Activated T-cell treated with anti-CD3 and anti-CD28 coated beads, Interleukin-2, amount 50 U/mL, for 72 hours (primary cell): Measurements from ENCODE around the gene P2RY14. TPM values are rescaled to one million over a fixed set of nuclear protein-coding genes. Genes with fewer than 3 reads are reported as not detected.
A peak's percentile ranks its signal among the peaks of the same experiment; 100 is the strongest.

ENCODE experiments used
- ATAC-seq, 2 donors: fragments of 150-1000 bp; cut with Tn5 transposase; replicated peaks in 1 of 2; 2 replicates each; pipeline ENCODE4 v1.10.0; 2021; ENCODE audit warnings: moderate library complexity in 2 of 2, mild to moderate bottlenecking in 1 of 2
- DNase-seq, 2 donors: peaks; one replicate each; pipeline ENCODE4 v3.0.0; 2021 to 2022; ENCODE audit warnings: mixed read lengths in 1 of 2
- H3K27ac Mint-ChIP-seq: one replicate; pipeline ENCODE4 v1.8.0; 2022; ENCODE audit warnings: mild to moderate bottlenecking, moderate library complexity, mixed read lengths
- H3K27me3 Mint-ChIP-seq: one replicate; pipeline ENCODE4 v1.8.0; 2022; ENCODE audit warnings: low read depth, mixed read lengths
- H3K36me3 Mint-ChIP-seq, 2 donors: one replicate each; pipeline ENCODE4 v1.8.0; 2022; ENCODE audit warnings: mixed read lengths in 2 of 2, mild to moderate bottlenecking in 1 of 2; ENCODE audit not compliant: insufficient read depth in 2 of 2
- H3K4me1 Mint-ChIP-seq: one replicate; pipeline ENCODE4 v1.8.0; 2022; ENCODE audit warnings: low read depth, mixed read lengths
- H3K4me3 Mint-ChIP-seq, 2 donors: one replicate each; pipeline ENCODE4 v1.8.0; 2022; ENCODE audit warnings: mild to moderate bottlenecking in 2 of 2, mixed read lengths in 2 of 2, moderate library complexity in 2 of 2
- H3K9me3 Mint-ChIP-seq, 2 donors: one replicate each; pipeline ENCODE4 v1.8.0; 2022; ENCODE audit warnings: mixed read lengths in 2 of 2
- total RNA-seq, 2 donors: library from RNA; stranded (reverse); gene quantifications; one replicate each; pipeline ENCODE4 v1.2.3, GENCODE V29; 2022

P2RY14 gene
- total RNA-seq, 2 donors from 2014 or later = 0.34 to 0.51 TPM

DNA sequence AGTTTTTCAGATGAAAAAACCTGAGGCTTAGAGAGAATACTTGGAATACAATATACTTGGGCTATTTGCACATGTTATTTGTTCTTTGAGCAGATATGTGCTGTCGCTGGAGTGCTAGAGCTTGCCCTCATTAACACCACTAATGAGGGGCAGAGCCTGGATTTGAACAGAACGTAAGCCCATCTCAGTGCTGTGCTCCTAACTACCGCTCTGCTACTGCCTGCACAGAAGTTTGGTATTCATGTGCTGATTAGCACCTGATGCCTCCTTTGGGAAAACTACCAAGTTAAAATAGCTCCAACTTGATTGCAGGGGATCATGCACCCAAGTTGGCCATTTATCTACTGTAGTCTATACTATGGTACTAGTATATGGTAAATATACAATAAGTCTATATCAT is 34.6 kb upstream of the P2RY14 start:
- no peak for DNase-seq
- Mint-ChIP-seq H3K27ac (no peak overlapping the region), H3K4me1 (peaks cover 42% of the 10 kb centered on the region), H3K9me3 (no peaks in the 10 kb centered on the region), H3K27me3 (peaks cover 6% of the 10 kb centered on the region), H3K36me3 (no peaks in the 10 kb centered on the region), H3K4me3 (no peak overlapping the region)
- ATAC-seq = no peak

DNA sequence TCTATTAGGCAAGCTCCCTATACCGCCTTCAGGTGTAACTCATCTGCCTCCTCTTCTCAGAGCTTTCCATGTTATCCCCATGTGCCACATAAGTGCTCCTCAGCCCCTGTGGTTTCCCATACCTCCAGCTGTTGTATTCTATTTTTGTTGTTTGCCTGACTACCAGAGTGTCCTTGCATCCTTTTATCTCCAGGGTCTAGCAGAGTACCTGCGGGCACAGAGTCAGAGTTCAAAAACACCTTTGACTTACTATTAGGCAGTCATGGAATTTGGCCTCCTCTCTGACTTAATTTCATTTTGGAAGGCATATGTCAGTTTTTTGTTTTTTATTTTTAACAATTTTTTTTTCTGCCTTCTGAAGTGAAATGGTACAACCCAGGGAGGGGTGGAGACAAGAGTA is 31.2 kb upstream of the P2RY14 start:
- H3K4me1 Mint-ChIP-seq = peaks cover 49% of the 10 kb centered on the region
- H3K9me3 Mint-ChIP-seq = no peaks in the 10 kb centered on the region
- no peaks in the 10 kb centered on the region for H3K27me3 Mint-ChIP-seq
- H3K36me3 Mint-ChIP-seq = no peaks in the 10 kb centered on the region
- H3K27ac Mint-ChIP-seq = peak overlapping the region; percentile 85
- H3K4me3 Mint-ChIP-seq = no peak overlapping the region
- no peak for DNase-seq
- no peak for ATAC-seq

DNA sequence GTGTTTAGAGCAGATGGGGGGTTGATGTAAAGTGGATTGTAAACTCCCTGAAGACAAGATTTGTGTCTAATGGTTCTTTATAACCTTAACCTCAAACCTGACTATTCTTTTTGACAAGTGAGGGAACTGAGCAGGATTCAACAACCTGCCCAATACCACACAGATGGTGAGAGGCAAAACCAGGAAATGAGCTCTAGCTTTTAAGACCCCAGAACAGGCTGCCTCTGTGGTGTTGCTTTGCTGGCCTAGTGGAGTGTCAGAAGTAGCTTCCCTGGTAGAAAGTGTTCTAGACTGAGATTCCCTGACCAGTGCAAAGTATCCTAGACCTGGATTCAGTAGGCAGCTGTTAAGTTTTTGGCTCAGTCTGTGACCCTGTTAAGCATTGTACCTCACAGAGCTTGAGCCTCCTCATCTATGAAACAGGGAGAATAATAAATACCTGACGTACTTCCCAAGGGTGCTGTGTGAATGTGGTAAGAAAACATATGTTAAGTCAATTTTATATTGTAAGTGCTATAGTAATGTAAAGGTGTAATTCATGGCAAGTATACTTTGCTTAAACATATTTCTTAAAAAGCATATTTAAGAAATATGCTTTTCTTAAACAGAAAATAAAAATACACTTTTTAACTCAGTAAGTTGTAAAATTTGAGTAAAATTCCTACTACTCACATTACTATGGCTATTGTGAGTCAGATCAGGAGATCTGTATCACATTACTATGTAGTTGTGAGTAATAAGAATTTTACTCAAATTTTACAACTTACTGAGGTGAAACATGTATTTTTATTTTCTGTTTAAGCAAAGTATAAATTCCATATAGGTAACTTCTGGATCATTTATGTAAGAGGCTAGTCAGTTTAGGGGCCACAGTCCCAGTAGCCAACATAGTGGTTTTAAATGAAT is 29.5 kb upstream of the P2RY14 start:
- H3K27me3 Mint-ChIP-seq = peaks cover 8% of the 10 kb centered on the region
- H3K9me3 Mint-ChIP-seq = no peaks in the 10 kb centered on the region
- H3K4me3 Mint-ChIP-seq = peak overlapping the region; percentile 61 to 72
- peak; percentile 56 to 64 for ATAC-seq
- no peak for DNase-seq
- peak overlapping the region; percentile 85 for H3K27ac Mint-ChIP-seq
- H3K36me3 Mint-ChIP-seq = no peaks in the 10 kb centered on the region
- H3K4me1 Mint-ChIP-seq = peaks cover 62% of the 10 kb centered on the region

DNA sequence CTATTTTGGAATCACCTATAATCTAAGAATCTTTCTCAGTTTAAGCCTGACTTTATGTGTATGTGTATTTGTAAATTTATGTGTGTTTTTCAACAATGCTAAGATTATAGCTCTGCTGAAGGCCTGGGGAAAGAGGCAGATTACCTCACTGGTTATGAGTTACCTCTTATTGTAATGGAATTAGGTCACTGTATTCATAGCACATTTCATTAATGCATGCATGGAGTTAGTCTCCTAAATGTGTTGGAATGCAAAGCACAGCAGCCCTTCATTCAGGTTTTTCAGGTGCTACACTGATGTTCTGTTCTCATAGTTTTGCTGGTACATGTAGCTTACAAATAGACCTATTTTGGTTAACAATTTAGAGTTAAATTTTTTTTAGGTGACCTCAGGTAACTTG is 28.8 kb upstream of the P2RY14 start:
- no peak for DNase-seq
- no peaks in the 10 kb centered on the region for H3K36me3 Mint-ChIP-seq
- H3K4me1 Mint-ChIP-seq = peaks cover 69% of the 10 kb centered on the region
- peaks cover 12% of the 10 kb centered on the region for H3K27me3 Mint-ChIP-seq
- H3K9me3 Mint-ChIP-seq = no peaks in the 10 kb centered on the region
- no peak for ATAC-seq
- peak overlapping the region; percentile 85 for H3K27ac Mint-ChIP-seq
- peak overlapping the region; percentile 68 to 71 for H3K4me3 Mint-ChIP-seq

DNA sequence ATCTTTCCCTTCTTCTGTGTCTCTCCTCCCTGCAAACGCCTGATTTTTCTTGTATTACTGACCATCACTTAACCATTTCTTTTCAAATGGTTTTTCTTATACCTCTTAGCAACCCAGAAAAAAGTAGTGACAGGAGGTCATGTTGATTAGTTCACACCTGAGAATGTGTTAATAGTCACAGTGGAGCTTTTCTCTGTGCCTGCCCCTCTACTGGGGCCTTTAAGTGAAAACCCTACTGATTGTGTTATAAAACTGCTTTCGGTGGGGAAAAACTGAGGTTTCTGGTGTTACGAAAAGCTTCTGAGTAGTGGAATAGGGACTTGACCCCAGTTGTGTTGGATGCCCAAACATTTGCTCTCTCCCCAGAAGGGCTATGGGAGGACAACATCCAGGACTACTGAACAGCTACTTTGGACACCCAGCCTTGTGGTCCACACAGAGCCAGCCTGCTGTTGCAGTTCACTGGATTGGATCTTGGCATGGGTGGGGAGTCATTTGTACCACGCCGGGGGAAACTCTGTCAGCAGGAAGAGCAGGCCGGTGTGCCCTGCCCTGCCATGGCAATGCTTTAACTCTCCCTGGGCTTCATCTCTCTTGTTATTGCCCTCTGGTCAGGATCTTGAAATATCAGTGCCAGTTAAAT is 27.9 kb upstream of the P2RY14 start:
- ATAC-seq (no peak), DNase-seq (no peak)
- H3K36me3 Mint-ChIP-seq = no peaks in the 10 kb centered on the region
- H3K9me3 Mint-ChIP-seq = no peaks in the 10 kb centered on the region
- H3K4me3 Mint-ChIP-seq = peak overlapping the region; percentile 68 to 71
- peak overlapping the region; percentile 85 for H3K27ac Mint-ChIP-seq
- H3K4me1 Mint-ChIP-seq = peaks cover 78% of the 10 kb centered on the region
- peaks cover 12% of the 10 kb centered on the region for H3K27me3 Mint-ChIP-seq

DNA sequence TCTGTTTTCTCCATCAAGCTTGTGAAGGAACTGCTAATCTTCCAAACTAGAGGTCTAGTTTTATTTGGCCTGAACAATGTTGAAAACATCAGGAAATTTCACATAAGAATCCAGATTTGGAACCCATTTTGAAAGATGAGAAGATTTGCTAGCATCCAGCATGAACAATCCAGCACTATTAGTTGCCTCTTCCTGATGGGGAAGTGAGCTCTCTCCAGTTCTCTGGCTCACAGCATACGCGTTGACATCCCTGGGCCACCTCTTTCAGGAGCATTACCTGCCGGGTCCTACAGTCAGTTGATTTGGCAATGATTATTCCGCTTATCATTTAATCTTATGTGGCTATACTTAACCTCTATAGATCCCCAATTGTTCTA is 27.4 kb upstream of the P2RY14 start:
- Mint-ChIP-seq H3K27me3 (peaks cover 17% of the 10 kb centered on the region), H3K36me3 (no peaks in the 10 kb centered on the region), H3K4me1 (peaks cover 83% of the 10 kb centered on the region), H3K9me3 (no peaks in the 10 kb centered on the region), H3K27ac (peak overlapping the region; percentile 85), H3K4me3 (peak overlapping the region; percentile 68 to 71)
- DNase-seq (no peak), ATAC-seq (no peak)

DNA sequence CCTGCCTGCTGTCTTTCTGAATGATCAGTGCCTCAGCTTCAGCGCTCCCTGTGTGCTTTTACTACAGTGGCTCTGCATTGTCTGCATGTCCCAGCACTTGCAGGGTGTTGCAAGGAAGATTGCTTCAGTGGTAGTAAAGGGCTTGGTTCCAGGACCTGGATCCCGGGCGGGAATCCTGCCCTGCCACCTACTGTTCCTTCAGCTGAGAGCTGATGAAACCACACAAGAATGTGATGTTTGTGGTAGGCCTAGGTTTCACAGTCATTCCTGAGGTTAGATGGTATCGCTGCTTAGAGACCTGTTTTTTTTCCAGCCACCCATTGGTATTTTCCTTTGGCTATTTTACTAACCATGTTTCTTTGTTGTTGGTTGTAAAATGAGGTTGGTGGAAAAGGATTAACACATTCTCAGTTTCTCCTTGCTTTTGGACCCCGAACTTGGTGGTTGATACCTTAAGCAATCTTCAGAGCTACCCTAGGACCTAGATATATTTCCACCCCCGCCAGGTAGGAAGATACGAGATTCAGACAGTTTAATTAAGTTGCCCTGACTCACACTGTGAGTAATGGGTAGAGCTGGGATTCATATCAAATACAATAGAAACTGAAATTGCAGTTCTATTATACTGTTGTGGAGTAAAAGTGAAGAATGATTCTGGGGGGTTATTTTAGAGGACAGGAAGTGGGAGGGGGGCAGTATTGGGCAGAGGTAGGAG is 26.9 kb upstream of the P2RY14 start:
- peak; percentile 35 to 36 for DNase-seq
- H3K4me3 Mint-ChIP-seq = peak overlapping the region; percentile 68 to 71
- peaks cover 86% of the 10 kb centered on the region for H3K4me1 Mint-ChIP-seq

DNA sequence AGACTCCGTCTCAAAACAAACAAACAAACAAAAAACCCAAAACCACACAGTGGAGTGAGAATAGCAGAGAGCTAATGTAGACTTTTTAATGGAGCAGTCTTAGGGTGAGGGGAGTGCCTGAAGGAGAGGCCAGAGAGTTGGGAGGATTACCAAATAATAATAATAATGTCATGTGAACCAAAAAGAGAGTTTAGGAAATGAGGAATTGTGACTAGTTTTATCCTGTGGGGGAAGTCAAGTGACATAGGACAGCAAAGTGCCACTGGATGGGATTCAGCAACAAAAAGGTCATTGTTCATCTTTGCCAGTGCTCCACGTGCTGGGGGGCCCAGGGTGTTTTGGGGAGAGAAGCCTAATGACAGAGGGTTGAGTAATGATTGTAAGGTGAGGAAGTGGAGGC is 25.4 kb upstream of the P2RY14 start:
- peaks cover 22% of the 10 kb centered on the region for H3K27me3 Mint-ChIP-seq
- no peaks in the 10 kb centered on the region for H3K9me3 Mint-ChIP-seq
- no peaks in the 10 kb centered on the region for H3K36me3 Mint-ChIP-seq
- peak overlapping the region; percentile 5 for H3K27ac Mint-ChIP-seq
- DNase-seq (no peak), ATAC-seq (no peak)
- H3K4me1 Mint-ChIP-seq = peaks cover 76% of the 10 kb centered on the region
- no peak overlapping the region for H3K4me3 Mint-ChIP-seq

More for the DNA sequence above, 26.9 kb upstream of the P2RY14 start:
- H3K27ac Mint-ChIP-seq = peak overlapping the region; percentile 85
- no peaks in the 10 kb centered on the region for H3K9me3 Mint-ChIP-seq
- H3K36me3 Mint-ChIP-seq = no peaks in the 10 kb centered on the region
- peak; percentile 68 to 82 for ATAC-seq
- peaks cover 22% of the 10 kb centered on the region for H3K27me3 Mint-ChIP-seq

DNA sequence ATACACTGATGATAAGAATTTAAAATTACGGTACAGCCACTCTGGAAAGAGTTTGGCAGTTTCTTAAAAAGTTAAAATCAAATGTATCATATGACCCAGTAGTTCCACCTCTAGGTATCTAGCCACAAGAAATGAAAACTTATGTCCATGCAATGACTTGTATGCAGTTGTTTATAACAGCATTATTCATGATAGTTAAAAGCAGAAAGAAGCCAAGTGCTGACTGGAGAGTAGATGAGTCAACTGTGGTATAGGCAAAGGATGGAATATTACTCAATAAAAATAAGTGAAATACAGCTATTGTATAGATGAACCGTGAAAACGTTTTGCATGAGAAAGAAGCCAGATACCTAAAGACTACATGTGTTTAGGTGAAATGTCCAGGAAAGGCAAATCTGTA is 23.4 kb upstream of the P2RY14 start:
- ATAC-seq (peak; percentile 47 to 72), DNase-seq (no peak)
- Mint-ChIP-seq H3K9me3 (no peaks in the 10 kb centered on the region), H3K4me1 (peaks cover 57% of the 10 kb centered on the region), H3K4me3 (peak overlapping the region in 1 of 2 donors; percentile 41), H3K27me3 (peaks cover 26% of the 10 kb centered on the region), H3K36me3 (peaks cover 0 to 1% of the 10 kb centered on the region in 2 donors), H3K27ac (peak overlapping the region; percentile 16)

DNA sequence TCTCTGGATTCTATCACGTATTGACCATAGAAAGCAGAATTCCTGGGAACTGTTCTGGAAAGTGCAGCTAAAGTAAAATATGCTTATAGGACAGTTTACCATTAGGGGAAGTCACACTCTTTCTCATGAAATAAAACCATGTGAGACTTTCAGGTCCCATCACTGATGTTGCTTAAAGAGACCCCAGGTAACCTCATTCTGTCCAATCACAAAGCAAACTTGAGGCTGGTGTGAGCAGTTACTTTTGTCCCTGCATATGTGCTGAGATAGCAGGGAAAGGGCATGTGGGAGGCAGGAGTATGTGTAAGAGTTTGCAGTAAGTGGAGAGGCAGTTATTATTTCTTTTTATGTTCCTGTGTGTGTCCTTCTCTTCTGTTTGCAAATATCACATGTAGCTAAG is 22.2 kb upstream of the P2RY14 start:
- Mint-ChIP-seq H3K27ac (no peak overlapping the region), H3K27me3 (peaks cover 30% of the 10 kb centered on the region), H3K9me3 (no peaks in the 10 kb centered on the region), H3K4me1 (peaks cover 44% of the 10 kb centered on the region), H3K4me3 (peak overlapping the region in 1 of 2 donors; percentile 42), H3K36me3 (peaks cover 0 to 1% of the 10 kb centered on the region in 2 donors)
- no peak for DNase-seq
- no peak for ATAC-seq

DNA sequence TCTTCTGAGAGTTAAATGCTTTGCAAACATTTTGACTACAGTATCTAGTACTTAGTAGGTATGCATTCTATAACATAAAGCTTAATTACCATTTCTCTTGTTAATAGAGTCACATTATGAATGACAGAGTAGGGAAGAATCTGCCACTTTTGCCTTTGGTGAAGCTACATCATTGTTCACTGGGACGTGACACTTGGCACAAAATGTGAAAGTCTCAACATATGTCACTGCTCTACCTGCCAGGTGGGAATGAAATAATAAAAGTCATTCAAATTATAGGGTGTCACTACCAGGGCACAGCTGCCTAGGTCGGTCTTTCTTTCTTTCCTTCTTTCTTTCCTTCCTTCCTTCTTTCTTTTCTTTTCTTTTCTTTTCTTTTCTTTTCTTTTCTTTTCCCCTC is 20.7 kb upstream of the P2RY14 start:
- ATAC-seq = no peak
- DNase-seq = no peak
- Mint-ChIP-seq H3K4me3 (no peak overlapping the region), H3K9me3 (no peaks in the 10 kb centered on the region), H3K4me1 (peaks cover 36% of the 10 kb centered on the region), H3K27ac (no peak overlapping the region), H3K27me3 (peaks cover 34% of the 10 kb centered on the region), H3K36me3 (peaks cover 0 to 1% of the 10 kb centered on the region in 2 donors)

DNA sequence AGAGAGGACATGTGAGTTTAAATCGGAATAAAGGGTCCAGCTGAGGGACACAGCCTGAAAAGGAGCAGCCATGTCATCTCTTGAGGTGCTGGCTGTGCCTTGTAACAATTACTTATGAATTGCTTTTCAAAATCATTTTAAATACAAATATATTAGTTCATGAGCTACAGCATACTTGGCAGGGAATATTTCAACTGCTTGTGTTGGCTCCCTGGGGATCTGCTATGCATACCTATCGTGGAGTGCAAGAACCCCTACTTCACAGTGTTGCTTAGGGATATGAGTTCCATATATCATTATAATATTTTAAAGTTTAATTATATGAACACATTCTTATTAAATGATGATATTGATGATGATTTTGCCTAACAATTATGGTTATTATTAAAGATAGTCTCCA is 19.1 kb upstream of the P2RY14 start:
- no peak for DNase-seq
- H3K27me3 Mint-ChIP-seq = peaks cover 27% of the 10 kb centered on the region
- no peak overlapping the region for H3K27ac Mint-ChIP-seq
- peaks cover 20% of the 10 kb centered on the region for H3K4me1 Mint-ChIP-seq
- no peaks in the 10 kb centered on the region for H3K9me3 Mint-ChIP-seq
- no peak for ATAC-seq
- H3K36me3 Mint-ChIP-seq = peaks cover 0 to 1% of the 10 kb centered on the region in 2 donors
- H3K4me3 Mint-ChIP-seq = no peak overlapping the region

DNA sequence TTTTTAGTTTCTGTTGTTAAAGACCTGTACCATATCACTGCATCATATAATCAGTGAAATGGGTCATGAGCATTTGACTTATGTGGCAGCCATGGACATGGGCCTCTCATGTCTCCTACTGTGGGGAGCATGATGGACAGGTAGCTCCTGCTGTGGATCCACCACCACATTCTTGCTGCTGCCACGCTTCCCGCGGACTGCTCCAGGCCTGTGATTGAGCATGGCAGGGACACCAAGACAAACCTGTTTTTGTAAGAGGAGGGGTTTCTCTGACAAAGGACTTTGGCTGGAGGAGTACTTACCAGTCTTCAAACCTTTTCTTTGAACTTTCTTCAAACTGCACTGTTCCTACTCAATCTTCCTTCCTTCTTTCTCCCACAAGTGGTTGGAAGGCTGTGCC is 17.9 kb upstream of the P2RY14 start:
- Mint-ChIP-seq H3K36me3 (peaks cover 0 to 1% of the 10 kb centered on the region in 2 donors), H3K27me3 (peaks cover 26% of the 10 kb centered on the region), H3K4me1 (peaks cover 8% of the 10 kb centered on the region), H3K27ac (no peak overlapping the region), H3K4me3 (no peak overlapping the region), H3K9me3 (no peaks in the 10 kb centered on the region)
- DNase-seq (no peak), ATAC-seq (no peak)
